HK-2 (cell line): Measurements from ENCODE around the gene PNLIPRP2.

Source experiments
- DNase-seq: peaks from one replicate; pipeline ENCODE4 v3.0.0-alpha.2; 2018; ENCODE audit not compliant: unreplicated experiment

The PNLIPRP2 gene

GRCh38 chr10:116620423-116621400, at the start of gene PNLIPRP2:
PNLIPRP2 (plus strand) TSS chr10:116620953.
- no peak for DNase-seq

- no peak for DNase-seq
These were observed 46.0 kb upstream of the PNLIPRP2 start for GRCh38 chr10:116574797-116575196.

GRCh38 chr10:116587878-116588591, 32.7 kb upstream of the PNLIPRP2 start:
- no peak for DNase-seq

GRCh38 chr10:116588995-116589394, 31.8 kb upstream of the PNLIPRP2 start:
- DNase-seq: no peak

- no peak for DNase-seq
These were observed 30.8 kb upstream of the PNLIPRP2 start for GRCh38 chr10:116589926-116590325.

GRCh38 chr10:116590590-116591444, 29.9 kb upstream of the PNLIPRP2 start, which contains the start of gene PNLIPRP1:
PNLIPRP1 (plus strand) TSS chr10:116590959; CDS start chr10:116591130, 171 bp downstream.
- no peak for DNase-seq

- no peak for DNase-seq
These were observed 27.5 kb upstream of the PNLIPRP2 start for GRCh38 chr10:116593139-116593740.

- DNase-seq: no peak
These were observed 26.2 kb upstream of the PNLIPRP2 start for GRCh38 chr10:116594525-116595035.

- DNase-seq: no peak
These were observed 24.7 kb upstream of the PNLIPRP2 start for GRCh38 chr10:116596062-116596461.

- DNase-seq: no peak
These were observed 23.2 kb upstream of the PNLIPRP2 start for GRCh38 chr10:116597543-116597942.

- DNase-seq: no peak
These were observed 22.4 kb upstream of the PNLIPRP2 start for GRCh38 chr10:116598329-116598728.

- DNase-seq: no peak
These were observed 20.8 kb upstream of the PNLIPRP2 start for GRCh38 chr10:116599991-116600390.

GRCh38 chr10:116602648-116603400, 17.9 kb upstream of the PNLIPRP2 start:
- no peak for DNase-seq

- DNase-seq: no peak
These were observed 14.7 kb upstream of the PNLIPRP2 start for GRCh38 chr10:116606061-116606483.

- no peak for DNase-seq
These were observed 13.4 kb upstream of the PNLIPRP2 start for GRCh38 chr10:116607336-116607735.

GRCh38 chr10:116608686-116609594, 11.8 kb upstream of the PNLIPRP2 start:
- DNase-seq: no peak

GRCh38 chr10:116610443-116611152, 10.2 kb upstream of the PNLIPRP2 start:
- no peak for DNase-seq

GRCh38 chr10:116611153-116611545, 9.6 kb upstream of the PNLIPRP2 start:
- DNase-seq: no peak
